GM23248 (cell line): ENCODE results near the gene PDLIM7.

Source experiments
- EZH2 ChIP-seq: fragments of 200-600 bp; sonication (generic); IDR thresholded peaks from 2 replicates; pipeline ENCODE4 v1.6.1; 2018; ENCODE audit warnings: antibody characterized with exemption, mild to moderate bottlenecking; ENCODE audit not compliant: insufficient read depth, poor library complexity, severe bottlenecking
- EZH2phosphoT487 ChIP-seq: fragments of 200-600 bp; sonication (generic); IDR thresholded peaks from 2 replicates; pipeline ENCODE4 v1.6.1; 2018; ENCODE audit warnings: antibody characterized with exemption, moderate library complexity, mild to moderate bottlenecking, low read depth; ENCODE audit not compliant: insufficient read depth

DNA sequence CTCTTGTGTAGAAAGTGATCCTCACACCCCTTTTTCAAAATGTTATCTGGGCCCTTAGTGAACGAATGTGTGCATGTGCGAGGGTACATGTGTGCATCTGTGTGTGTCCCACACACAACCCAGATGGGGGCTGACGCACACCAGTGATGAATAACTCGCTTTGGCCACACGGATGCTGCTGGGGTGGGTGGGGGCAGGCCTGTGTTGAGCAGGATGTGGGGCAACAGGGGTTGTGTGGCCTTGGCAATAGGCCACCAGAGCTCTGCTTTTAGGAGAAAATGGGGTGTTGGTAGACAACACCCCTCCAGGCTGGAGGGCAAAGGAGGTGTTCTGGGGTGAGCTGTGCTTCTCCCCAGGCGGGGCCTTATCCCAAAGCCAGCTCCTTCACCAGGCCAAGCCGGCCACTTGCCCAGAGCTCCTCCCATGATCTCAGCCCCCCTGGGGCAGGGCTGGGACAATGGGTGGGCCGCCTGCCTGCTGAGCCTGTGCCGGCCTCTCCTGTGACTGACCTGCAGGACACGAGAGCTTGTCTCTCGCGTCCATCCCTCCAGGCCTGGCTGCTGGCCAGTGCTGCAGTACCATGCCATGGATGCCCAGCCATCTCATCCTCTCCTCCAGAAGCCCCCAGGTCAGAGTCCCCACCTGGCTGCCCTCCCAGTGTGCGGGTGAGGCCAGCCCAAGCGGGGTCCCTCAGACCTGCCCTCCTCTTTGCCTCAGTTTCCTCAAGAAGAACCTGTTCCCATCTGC is 25.6 kb downstream of the PDLIM7 start:
- TF ChIP-seq EZH2 (no peak), EZH2phosphoT487 (no peak)
